ENCODE results near the gene MGLL. TPM values are rescaled to one million over a fixed set of nuclear protein-coding genes. Genes with fewer than 3 reads are reported as not detected.

The MGLL gene
- total RNA-seq, 6 experiments from 2014 or later, result 97.0 to 168 (median 115) TPM

- Histone ChIP-seq H3K4me3 (peak overlapping the region; percentile 10 to 87 (median 68)), H3K9me3 (no peaks in the 10 kb centered on the region), H3K27me3 (no peaks in the 10 kb centered on the region), H3K36me3 (no peaks in the 10 kb centered on the region), H3K4me1 (peaks cover 0 to 69% (median 22%) of the 10 kb centered on the region in 4 donors), H3K27ac (peak overlapping the region; percentile 71 to 92 (median 87))
- TF ChIP-seq POLR2A (IDR thresholded peaks at IDR 0.05) (no peak), CTCF (IDR thresholded peaks at IDR 0.05) (no peak)
- ATAC-seq, result no peak
- WGBS (ENCODE audit: insufficient coverage, low coverage, low lambda C conversion rate, missing lambda C conversion rate), result 75% methylated on average over 1 of the region's 2 CpGs
- no peak for DNase-seq
- intact Hi-C loops (cut with DNase I), result loop anchor here (10.0 kb wide), 2 partner anchors 55 to 115 kb away; no protein-coding TSS in a partner anchor
Measured at GRCh38 chr3:127819656-127820055, 2.7 kb downstream of the MGLL start.

GRCh38 chr3:127819086-127819485, 3.2 kb downstream of the MGLL start:
- ATAC-seq, result no peak
- no peaks in the 10 kb centered on the region for H3K27me3 ChIP-seq
- peak overlapping the region; percentile 4 to 92 (median 87) for H3K27ac ChIP-seq
- no peak for TF ChIP-seq CTCF (IDR thresholded peaks at IDR 0.05)
- TF ChIP-seq POLR2A (IDR thresholded peaks at IDR 0.05), result no peak
- intact Hi-C loops (cut with DNase I), result loop anchor here (10.0 kb wide), 2 partner anchors 54 to 114 kb away; no protein-coding TSS in a partner anchor
- no peak overlapping the region for H3K4me3 ChIP-seq
- 100% methylated on average over 1 of the region's 9 CpGs for WGBS (ENCODE audit: insufficient coverage, low coverage, low lambda C conversion rate, missing lambda C conversion rate)
- H3K36me3 ChIP-seq, result no peaks in the 10 kb centered on the region
- DNase-seq, result no peak
- peaks cover 0 to 73% (median 22%) of the 10 kb centered on the region in 4 donors for H3K4me1 ChIP-seq
- no peaks in the 10 kb centered on the region for H3K9me3 ChIP-seq

GRCh38 chr3:127817406-127817841, 4.9 kb downstream of the MGLL start:
- Histone ChIP-seq H3K36me3 (peaks cover 0 to 6% (median 3%) of the 10 kb centered on the region in 4 donors), H3K4me1 (peaks cover 0 to 73% (median 22%) of the 10 kb centered on the region in 4 donors), H3K9me3 (no peaks in the 10 kb centered on the region), H3K4me3 (no peak overlapping the region), H3K27me3 (no peaks in the 10 kb centered on the region), H3K27ac (peak overlapping the region; percentile 39 to 92 (median 87))
- peak; percentile 56 to 66 (median 64) for ATAC-seq
- no peak for TF ChIP-seq CTCF (IDR thresholded peaks at IDR 0.05)
- TF ChIP-seq POLR2A (IDR thresholded peaks at IDR 0.05), result no peak
- intact Hi-C loops (cut with DNase I), result loop anchor here (10.0 kb wide), 2 partner anchors 53 to 113 kb away; no protein-coding TSS in a partner anchor
- 21% methylated on average over 4 of the region's 5 CpGs for WGBS (ENCODE audit: insufficient coverage, low coverage, low lambda C conversion rate, missing lambda C conversion rate)
- peak in 1 of 3 donors; percentile 40 for DNase-seq

- H3K4me3 ChIP-seq, result no peak overlapping the region
- WGBS (ENCODE audit: insufficient coverage, low coverage, low lambda C conversion rate, missing lambda C conversion rate), result 34% methylated on average over 7 of the region's 11 CpGs
- peaks cover 0 to 11% (median 5%) of the 10 kb centered on the region in 4 donors for H3K36me3 ChIP-seq
Measured at GRCh38 chr3:127816783-127817405, 5.4 kb downstream of the MGLL start.

More at GRCh38 chr3:127816783-127817405, 5.4 kb downstream of the MGLL start:
- intact Hi-C loops (cut with DNase I), result loop anchor here (10.0 kb wide), 2 partner anchors 52 to 112 kb away; no protein-coding TSS in a partner anchor
- ATAC-seq (peak in 2 of 4 donors; percentile 1 to 4), DNase-seq (no peak)
- peak overlapping the region; percentile 32 to 92 (median 60) for H3K27ac ChIP-seq
- H3K27me3 ChIP-seq, result no peaks in the 10 kb centered on the region
- H3K9me3 ChIP-seq, result no peaks in the 10 kb centered on the region
- no peak for TF ChIP-seq POLR2A (IDR thresholded peaks at IDR 0.05)
- no peak for TF ChIP-seq CTCF (IDR thresholded peaks at IDR 0.05)
- H3K4me1 ChIP-seq, result peaks cover 0 to 71% (median 22%) of the 10 kb centered on the region in 4 donors

Measured in right lobe of liver (tissue), 6 donors.